Neural progenitor cell (in vitro differentiated cells): Measurements from ENCODE around the gene TRNT1.

Experiments
- EZH2 ChIP-seq: fragments of 200-600 bp; sonication (generic); IDR thresholded peaks from 2 replicates; pipeline ENCODE4 v1.6.1; 2017; ENCODE audit warnings: antibody characterized with exemption, mild to moderate bottlenecking, moderate library complexity
- EZH2phosphoT487 ChIP-seq: fragments of 200-600 bp; sonication (generic); IDR thresholded peaks from 2 replicates; pipeline ENCODE4 v1.6.1; 2017; ENCODE audit warnings: antibody characterized with exemption

- no peak for TF ChIP-seq EZH2phosphoT487
- no peak for TF ChIP-seq EZH2
Measured at GRCh38 chr3:3165241-3165640, 38.5 kb downstream of the TRNT1 start.
